ENCODE results near the gene STAP1.
"Not testable (repeated sequence)": the region's sequence is repeated elsewhere in the genome, so short reads cannot be mapped to it uniquely, and the experiment has no call there.

Gene STAP1

DNA sequence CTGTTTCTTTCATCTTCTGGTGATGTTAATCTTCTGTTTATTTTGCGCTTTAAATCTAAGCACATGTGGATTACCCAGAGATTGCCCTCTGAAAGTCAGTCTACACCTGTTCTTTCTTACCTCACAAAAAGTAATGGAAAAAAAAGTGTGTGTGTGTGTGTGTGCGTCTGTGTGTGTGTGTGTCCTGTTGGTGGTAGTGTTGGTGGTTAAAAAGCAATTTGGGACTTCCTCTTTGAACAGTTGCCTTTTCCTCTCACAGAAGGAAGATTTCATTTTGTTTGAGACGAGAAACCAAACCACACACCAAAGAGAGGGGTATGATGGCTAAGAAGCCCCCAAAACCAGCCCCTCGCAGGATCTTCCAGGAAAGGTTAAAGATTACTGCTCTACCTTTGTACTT, at the start of gene STAP1:
TSS of gene STAP1 (plus strand) at position 235 of the 400 bp plus-strand sequence. CDS start at position 318, 83 bp downstream.
- DNase-seq (ENCODE audit: low read depth in 2 of 2) = no peak

DNA sequence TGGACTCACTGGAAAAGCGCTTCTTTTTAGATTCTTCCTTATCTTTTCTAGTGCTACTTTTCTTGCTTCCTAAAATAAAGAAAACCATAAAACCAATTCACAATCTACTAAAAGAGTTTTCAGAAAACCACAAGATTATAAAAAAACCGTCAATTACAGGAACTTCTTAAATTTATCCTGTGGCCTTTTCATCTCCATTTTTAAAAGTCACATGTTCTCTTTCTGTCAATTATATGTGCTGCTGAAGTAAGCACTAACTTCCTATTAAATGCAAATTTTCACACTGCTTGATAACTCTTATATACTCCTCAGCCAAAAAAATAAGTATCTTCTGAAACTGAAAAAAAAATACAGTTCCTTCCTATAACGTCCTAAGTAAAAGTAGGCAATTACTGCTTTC, 46.0 kb upstream of the STAP1 start:
- DNase-seq (ENCODE audit: low read depth in 2 of 2) = no peak

- DNase-seq (ENCODE audit: low read depth in 2 of 2) = no peak
Observed at GRCh38 chr4:67520141-67520540, 38.4 kb upstream of the STAP1 start.

DNA sequence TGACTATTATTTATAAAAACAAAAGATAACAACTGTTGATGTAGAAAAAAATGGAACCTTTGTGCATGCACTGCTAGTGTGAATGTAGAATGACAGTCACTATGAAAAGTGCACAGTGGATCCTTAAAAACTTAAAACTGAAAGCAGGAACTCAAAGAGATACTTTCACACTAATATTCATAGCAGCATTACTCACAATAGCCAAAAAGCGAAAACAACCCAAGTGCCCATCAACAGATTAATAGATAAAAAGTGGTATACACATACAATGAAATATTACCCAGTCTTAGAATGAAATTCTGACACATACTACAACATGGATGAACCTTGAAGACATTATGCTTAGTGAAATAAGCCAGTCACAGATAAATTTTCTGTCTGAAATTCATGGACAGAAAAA, 37.0 kb upstream of the STAP1 start:
- no peak for DNase-seq (ENCODE audit: low read depth in 2 of 2)

GRCh38 chr4:67522230-67522629, 36.3 kb upstream of the STAP1 start:
- no peak for DNase-seq (ENCODE audit: low read depth in 2 of 2)

DNA sequence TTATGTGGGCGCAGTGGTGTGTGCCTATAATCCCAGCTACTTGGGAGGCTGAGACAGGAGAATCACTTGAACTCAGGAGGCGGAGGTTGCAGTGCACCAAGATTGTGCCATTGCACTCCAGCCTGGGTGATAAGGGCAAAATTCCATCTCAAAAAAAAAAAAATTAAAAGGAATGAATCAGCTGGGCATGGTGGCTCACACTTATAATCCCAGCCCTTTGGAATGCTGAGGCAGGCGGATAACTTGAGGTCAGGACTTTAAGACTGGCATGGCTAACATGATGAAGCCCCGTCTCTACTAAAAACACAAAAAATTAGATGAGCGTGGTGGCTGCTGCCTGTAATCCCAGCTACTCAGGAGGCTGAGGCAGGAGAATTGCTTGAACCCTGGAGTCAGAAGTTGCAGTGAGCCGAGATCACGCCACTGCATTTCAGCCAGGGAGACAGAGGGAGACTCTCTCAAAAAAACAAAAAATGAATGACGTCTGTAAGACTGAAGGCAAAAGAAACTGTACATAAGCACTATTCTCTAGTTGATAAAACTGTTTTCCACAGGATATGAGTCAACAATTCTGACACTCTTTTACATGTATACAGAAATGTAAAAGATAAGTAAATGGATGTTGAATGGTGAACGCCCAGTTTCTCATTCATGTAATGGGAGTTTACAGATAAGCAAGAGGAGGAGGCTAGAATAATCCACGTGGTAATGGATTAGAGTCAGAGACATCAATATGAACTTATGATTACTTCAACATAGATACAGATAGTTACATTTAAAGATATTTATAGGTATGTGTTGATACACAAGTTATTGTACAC, 35.5 kb upstream of the STAP1 start:
- no peak for DNase-seq (ENCODE audit: low read depth in 2 of 2)

GRCh38 chr4:67524140-67524539, 34.4 kb upstream of the STAP1 start:
- not testable (repeated sequence) for DNase-seq (ENCODE audit: low read depth in 2 of 2)

DNA sequence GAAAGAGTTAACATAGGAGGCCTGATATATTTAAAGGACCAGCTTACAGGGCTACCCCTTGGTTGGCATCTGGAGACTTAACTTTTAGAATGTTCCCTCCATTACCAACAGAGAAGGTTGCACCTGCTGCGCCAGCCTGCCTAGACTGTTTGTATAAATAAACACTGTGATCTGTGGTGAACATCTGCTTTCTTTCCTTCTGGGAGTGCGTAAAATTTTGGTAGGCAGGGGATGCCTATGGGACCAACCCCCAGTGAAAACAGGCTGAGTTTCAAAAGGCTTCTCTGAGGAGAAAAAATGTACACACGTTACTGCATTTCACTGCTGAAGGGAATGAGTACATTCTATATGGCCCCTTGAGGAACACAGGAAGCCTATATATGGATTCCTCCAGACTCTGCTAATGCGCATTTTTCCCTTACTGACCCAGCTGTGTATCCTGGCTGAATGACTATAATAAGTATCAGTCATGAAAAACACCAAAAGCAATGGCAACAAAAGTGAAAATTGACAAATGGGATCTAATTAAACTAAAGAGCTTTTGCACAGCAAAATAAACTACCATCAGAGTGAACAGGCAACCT, 27.1 kb upstream of the STAP1 start:
- no peak for DNase-seq (ENCODE audit: low read depth in 2 of 2)

- DNase-seq (ENCODE audit: low read depth in 2 of 2) = not testable (repeated sequence)
Observed at GRCh38 chr4:67532397-67532796, 26.1 kb upstream of the STAP1 start.

DNA sequence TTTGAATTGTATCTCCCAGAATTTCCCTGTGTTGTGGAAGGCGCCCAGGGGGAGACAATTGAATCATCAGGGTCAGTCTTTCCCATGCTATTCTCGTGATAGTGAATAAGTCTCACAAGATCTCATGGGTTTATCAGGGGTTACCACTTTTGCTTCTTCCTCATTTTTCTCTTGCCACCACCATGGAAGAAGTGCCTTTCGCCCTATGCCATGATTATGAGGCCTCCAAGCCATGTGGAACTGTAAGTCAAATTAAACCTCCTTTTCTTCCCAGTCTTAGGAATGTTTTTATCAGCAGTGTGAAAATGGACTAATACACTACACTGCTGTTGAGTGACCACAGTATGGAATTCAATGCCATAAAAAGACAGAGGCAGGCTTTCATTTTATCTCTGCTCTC, 25.4 kb upstream of the STAP1 start:
- DNase-seq (ENCODE audit: low read depth in 2 of 2) = no peak

- DNase-seq (ENCODE audit: low read depth in 2 of 2) = no peak
Observed at GRCh38 chr4:67535280-67535840, 23.2 kb upstream of the STAP1 start.

GRCh38 chr4:67539830-67540229, 18.7 kb upstream of the STAP1 start:
- DNase-seq (ENCODE audit: low read depth in 2 of 2) = no peak

DNA sequence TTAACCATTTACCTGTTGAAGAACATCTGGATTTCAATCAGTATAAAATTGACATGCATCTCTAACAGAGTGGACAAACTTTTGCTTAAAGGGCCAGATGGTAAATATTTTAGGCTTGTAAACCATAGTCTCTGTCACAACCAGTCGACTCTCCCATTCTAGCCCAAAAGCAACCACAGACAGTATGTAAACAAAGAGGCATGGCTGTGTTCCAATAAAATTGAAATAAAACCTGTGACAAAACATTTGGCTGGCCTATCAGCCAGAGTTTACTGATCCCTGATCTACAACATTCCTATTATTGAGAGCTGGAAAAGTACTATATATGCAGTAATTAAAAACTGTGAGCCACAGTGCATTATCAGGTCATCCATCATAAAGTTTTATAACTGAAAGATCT, 16.5 kb upstream of the STAP1 start:
- no peak for DNase-seq (ENCODE audit: low read depth in 2 of 2)

DNA sequence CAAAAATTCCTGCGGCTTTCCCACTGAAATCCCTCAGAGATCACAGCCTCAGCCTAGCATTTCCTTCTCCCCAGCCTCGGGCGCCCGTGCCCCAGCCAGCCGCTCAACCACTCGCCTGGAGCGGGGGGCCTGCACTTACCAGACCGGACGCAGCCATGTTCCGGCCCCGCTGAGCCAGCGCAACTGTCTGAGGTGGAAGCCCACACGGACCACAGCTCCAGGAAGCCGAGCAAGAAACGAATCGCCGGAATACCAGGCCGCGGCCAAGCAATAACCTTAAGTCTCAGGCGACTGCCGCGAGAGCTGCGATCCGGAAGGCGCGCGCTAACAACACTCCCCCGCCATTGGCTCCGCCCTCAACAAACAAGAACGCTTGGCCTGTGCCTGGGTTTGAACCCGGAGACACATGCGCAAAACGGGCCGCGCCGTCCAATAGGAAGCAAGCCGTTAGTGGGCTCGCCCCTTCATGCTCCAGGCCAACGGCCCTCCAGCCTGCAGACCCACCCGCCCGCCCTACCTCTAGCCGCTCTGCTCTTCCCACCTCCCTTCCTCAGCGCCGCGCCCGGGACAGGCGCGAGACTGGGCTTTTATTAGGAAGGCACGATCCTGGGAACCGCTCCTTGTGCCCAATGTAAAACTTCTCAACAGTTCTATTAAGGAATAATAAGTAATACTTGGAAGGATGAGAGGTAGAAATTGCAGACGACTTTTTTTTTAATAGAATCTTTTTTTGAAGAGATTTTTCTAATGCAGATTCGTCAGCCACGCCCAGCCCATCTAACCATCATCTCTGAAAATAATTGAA, 13.1 kb upstream of the STAP1 start, which contains the start of gene CENPC:
TSS of gene CENPC (minus strand) at position 305 of the 805 bp plus-strand sequence. CDS start at position 157, 148 bp downstream.
- DNase-seq (ENCODE audit: low read depth in 2 of 2) = peak; percentile 94 to 95

DNA sequence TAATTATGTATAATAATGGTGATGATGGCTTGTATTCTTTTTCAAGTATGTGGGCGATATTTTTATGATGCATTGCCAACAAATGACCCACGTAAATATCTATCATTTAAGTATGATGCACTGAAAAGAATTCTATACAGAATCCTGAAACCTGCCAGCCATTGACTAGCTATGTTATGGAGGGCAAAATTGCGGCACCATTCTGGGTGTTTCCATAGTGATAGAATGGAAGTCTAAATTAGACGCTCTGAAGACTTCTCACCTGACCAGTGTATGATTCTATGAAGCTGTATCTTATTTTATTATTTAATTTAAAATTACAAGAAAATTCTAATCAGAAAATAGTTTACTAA, 12.5 kb upstream of the STAP1 start:
- DNase-seq (ENCODE audit: low read depth in 2 of 2) = no peak

DNA sequence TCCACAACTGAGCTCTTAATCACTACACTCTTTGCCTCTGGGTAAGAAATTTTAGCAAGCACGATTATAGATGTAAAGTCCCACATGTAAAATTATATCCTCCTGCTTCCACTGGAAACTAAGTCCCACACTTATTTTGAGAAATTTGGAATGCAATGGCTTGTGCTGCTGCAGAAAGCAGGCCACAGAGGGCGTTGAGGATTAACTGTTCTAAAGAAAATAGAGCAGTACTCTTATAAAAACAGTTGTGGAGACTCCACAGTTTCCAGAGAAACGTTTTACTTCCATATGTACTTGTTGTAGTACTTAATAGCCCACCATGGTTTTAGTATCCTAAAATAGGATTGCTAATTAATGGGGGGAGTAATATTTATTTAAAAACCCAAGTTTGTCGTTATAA, 11.6 kb upstream of the STAP1 start:
- DNase-seq (ENCODE audit: low read depth in 2 of 2) = no peak

DNA sequence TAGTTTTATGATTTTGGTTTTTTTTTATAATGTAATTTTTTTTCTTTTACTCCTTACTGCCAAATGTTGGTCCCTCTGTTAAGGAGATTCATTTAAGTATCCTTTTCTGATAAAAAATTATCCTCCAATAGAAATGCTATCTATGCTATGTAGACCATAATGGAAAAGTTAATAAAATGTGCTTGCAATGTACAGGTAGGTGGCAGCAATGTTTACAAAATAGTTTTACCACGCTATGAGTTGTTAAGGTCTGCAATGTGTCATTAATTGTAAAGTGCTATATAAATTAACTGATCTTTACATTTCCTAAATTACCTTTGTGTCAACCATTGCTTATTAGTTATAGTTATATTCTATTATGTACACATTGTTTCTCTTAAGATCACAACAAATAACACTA, 9.4 kb upstream of the STAP1 start:
- no peak for DNase-seq (ENCODE audit: low read depth in 2 of 2)

GRCh38 chr4:67550451-67550850, 8.1 kb upstream of the STAP1 start:
- no peak for DNase-seq (ENCODE audit: low read depth in 2 of 2)

GRCh38 chr4:67550857-67551256, 7.7 kb upstream of the STAP1 start:
- DNase-seq (ENCODE audit: low read depth in 2 of 2) = no peak

GRCh38 chr4:67552146-67552792, 6.3 kb upstream of the STAP1 start:
- not testable (repeated sequence) for DNase-seq (ENCODE audit: low read depth in 2 of 2)

GRCh38 chr4:67554096-67554495, 4.4 kb upstream of the STAP1 start:
- no peak for DNase-seq (ENCODE audit: low read depth in 2 of 2)

DNA sequence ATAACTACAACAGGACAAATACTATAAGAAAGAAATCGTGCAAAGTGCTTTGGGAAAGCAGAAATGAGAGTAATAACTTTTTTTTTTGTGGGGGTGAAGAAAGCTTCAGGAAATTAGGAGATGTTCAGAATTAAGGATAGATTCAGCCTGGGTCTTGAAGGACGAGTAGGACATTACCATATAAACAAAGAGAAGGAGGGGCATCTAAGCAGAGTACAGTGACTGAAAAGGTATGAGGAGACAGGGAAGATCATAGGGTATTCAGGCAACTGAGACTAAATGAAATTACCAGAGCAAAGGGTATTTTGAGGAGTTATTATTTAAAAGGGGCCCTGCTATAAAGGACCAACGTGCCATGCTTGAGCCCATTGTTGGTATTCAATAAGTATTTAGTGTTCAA, 3.1 kb upstream of the STAP1 start:
- no peak for DNase-seq (ENCODE audit: low read depth in 2 of 2)
